ENCODE measurements around the gene EXT2. TPM values are rescaled to one million over a fixed set of nuclear protein-coding genes. Genes with fewer than 3 reads are reported as not detected.

EXT2 gene
- total RNA-seq (10 to 100 TPM; 18.9 to 36.3 (median 26.8) TPM), polyA plus RNA-seq (10 to 100 TPM; 14.4 to 18.3 TPM)

GRCh38 chr11:44095506-44096359 lies at the start of gene EXT2:
Gene EXT2 (plus strand): TSS chr11:44095678. CDS start chr11:44107713, 12,035 bp downstream.
- H3K27ac ChIP-seq, result peak within 1 kb of the TSS; percentile 68 to 71 (median 70)
- intact Hi-C loops (cut with DNase I), result loop anchor here in 1 of 3 donors (10.0 kb wide), 1 partner anchor 439 kb away; no protein-coding TSS in a partner anchor
- peak; percentile 98 to 99 (median 99) for ATAC-seq
- no peaks in the 10 kb centered on the region for H3K9me3 ChIP-seq
- peak; percentile 77 to 89 (median 86) for TF ChIP-seq CTCF (IDR thresholded peaks at IDR 0.05)
- H3K27me3 ChIP-seq, result no peaks in the 10 kb centered on the region
- peak within 1 kb of the TSS; percentile 66 to 98 (median 90) for H3K4me3 ChIP-seq
- peaks cover 5 to 11% (median 7%) of the 10 kb centered on the region in 3 donors for H3K4me1 ChIP-seq
- peak; percentile 83 to 99 (median 92) for DNase-seq
- 1% methylated on average over 68 to 83 of the region's 83 CpGs for WGBS, 2 donors
- FAIRE-seq, result no peak
- no peaks in the 10 kb centered on the region for H3K36me3 ChIP-seq

GRCh38 chr11:44046182-44046581 lies 49.3 kb upstream of the EXT2 start:
- ATAC-seq, result no peak
- WGBS, 2 donors, result 73 to 77% methylated on average over 2 of the region's 2 CpGs
- no peaks in the 10 kb centered on the region for H3K36me3 ChIP-seq
- H3K9me3 ChIP-seq, result no peaks in the 10 kb centered on the region
- H3K27me3 ChIP-seq, result no peaks in the 10 kb centered on the region
- H3K4me1 ChIP-seq, result no peaks in the 10 kb centered on the region
- no peak overlapping the region for H3K27ac ChIP-seq
- intact Hi-C loops (cut with DNase I), result loop anchor here in 1 of 3 donors (10.0 kb wide), 1 partner anchor 151 kb away; no protein-coding TSS in a partner anchor
- DNase-seq, result no peak
- H3K4me3 ChIP-seq, result no peak overlapping the region
- no peak for FAIRE-seq
- no peak for TF ChIP-seq CTCF (IDR thresholded peaks at IDR 0.05)

GRCh38 chr11:44047298-44047697 lies 48.2 kb upstream of the EXT2 start:
- Histone ChIP-seq H3K4me1 (no peaks in the 10 kb centered on the region), H3K36me3 (no peaks in the 10 kb centered on the region), H3K9me3 (no peaks in the 10 kb centered on the region), H3K4me3 (no peak overlapping the region), H3K27ac (no peak overlapping the region), H3K27me3 (no peaks in the 10 kb centered on the region)
- intact Hi-C loops (cut with DNase I), result loop anchor here in 1 of 3 donors (10.0 kb wide), 1 partner anchor 152 kb away; no protein-coding TSS in a partner anchor
- no peak for ATAC-seq
- FAIRE-seq, result no peak
- 61 to 68% methylated on average over 2 of the region's 2 CpGs for WGBS, 2 donors
- no peak for DNase-seq
- no peak for TF ChIP-seq CTCF (IDR thresholded peaks at IDR 0.05)

- ATAC-seq, result no peak
- Histone ChIP-seq H3K4me3 (no peak within 1 kb of the TSS), H3K27ac (no peak within 1 kb of the TSS), H3K4me1 (no peaks in the 10 kb centered on the region), H3K36me3 (no peaks in the 10 kb centered on the region), H3K9me3 (no peaks in the 10 kb centered on the region), H3K27me3 (no peaks in the 10 kb centered on the region)
- DNase-seq, result no peak
- intact Hi-C loops (cut with DNase I), result loop anchor here in 1 of 3 donors (10.0 kb wide), 1 partner anchor 153 kb away; no protein-coding TSS in a partner anchor
- no peak for TF ChIP-seq CTCF (IDR thresholded peaks at IDR 0.05)
- FAIRE-seq, result no peak
- WGBS, 2 donors, result 80 to 89% methylated on average over 12 of the region's 12 CpGs
These were observed 47.5 kb upstream of the EXT2 start, which contains the start of gene ACCSL for GRCh38 chr11:44047931-44048431. Gene ACCSL (plus strand): TSS chr11:44047981. CDS start chr11:44048037, 56 bp downstream.

Data from pancreas (tissue), 10 donors.